Vagina (tissue), 2 donors: ENCODE data around the gene MTX1. TPM values are rescaled to one million over a fixed set of nuclear protein-coding genes. Genes with fewer than 3 reads are reported as not detected.

ENCODE experiments used
- DNase-seq, 2 donors: peaks; one replicate each; pipeline ENCODE4 v3.0.0-alpha.2; 2017; ENCODE audit errors: extremely low spot score in 2 of 2
- H3K27ac ChIP-seq: fragments of 200-600 bp; sonication (generic); one replicate; pipeline ENCODE4 v1.5.1; 2019
- H3K27me3 ChIP-seq: fragments of 200-600 bp; sonication (generic); one replicate; pipeline ENCODE4 v1.5.1; 2019
- H3K36me3 ChIP-seq, 2 donors: fragments of 200-600 bp; sonication (generic); one replicate each; pipeline ENCODE4 v1.5.1; 2017 to 2019
- H3K4me1 ChIP-seq: fragments of 200-600 bp; sonication (generic); one replicate; pipeline ENCODE4 v1.5.1; 2019
- H3K4me3 ChIP-seq, 2 donors: fragments of 200-600 bp; sonication (generic); 1 replicate in 1 of 2; 2 replicates in 1 of 2; pipeline ENCODE4 v1.5.1; 2016 to 2019
- H3K9me3 ChIP-seq: fragments of 200-600 bp; sonication (generic); one replicate; pipeline ENCODE4 v1.5.1; 2019
- POLR2A ChIP-seq, 2 donors: fragments of 450-650 bp; IDR thresholded peaks; one replicate each; pipeline ENCODE4 v1.6.1; 2017; ENCODE audit warnings: antibody characterized with exemption in 2 of 2, mild to moderate bottlenecking in 2 of 2, moderate library complexity in 2 of 2
- POLR2AphosphoS5 ChIP-seq, 2 donors: sonication (generic); formaldehyde crosslinking; IDR thresholded peaks; one replicate each; pipeline ENCODE4 v1.9.0; 2017; ENCODE audit warnings: antibody characterized with exemption in 2 of 2, mild to moderate bottlenecking in 2 of 2, low read depth in 1 of 2; ENCODE audit not compliant: insufficient read depth in 1 of 2
- intact Hi-C: fragments of 100-400 bp; cut with DNase I; formaldehyde crosslinking; loops from one replicate; pipeline ENCODE4 v1.15.1; 2023
- total RNA-seq: library from RNA; depleted of rRNA; stranded (reverse); fragments of >200 nt; gene quantifications from one replicate; pipeline ENCODE4 v1.2.3, GENCODE V29; 2016
- TF ChIP-seq, protein P1 (sequence below), 3 experiments: fragments of 450-650 bp in 2 of 3; fragments of 200-600 bp in 1 of 3; sonication (generic) in 1 of 3; IDR thresholded peaks; one replicate each; pipeline ENCODE4 v1.5.1; 2017 to 2019; ENCODE audit warnings: antibody characterized with exemption in 3 of 3, mild to moderate bottlenecking in 2 of 3, moderate library complexity in 2 of 3

MTX1 gene
- total RNA-seq, 1 donor from 2014 or later = 29.5 TPM

DNA sequence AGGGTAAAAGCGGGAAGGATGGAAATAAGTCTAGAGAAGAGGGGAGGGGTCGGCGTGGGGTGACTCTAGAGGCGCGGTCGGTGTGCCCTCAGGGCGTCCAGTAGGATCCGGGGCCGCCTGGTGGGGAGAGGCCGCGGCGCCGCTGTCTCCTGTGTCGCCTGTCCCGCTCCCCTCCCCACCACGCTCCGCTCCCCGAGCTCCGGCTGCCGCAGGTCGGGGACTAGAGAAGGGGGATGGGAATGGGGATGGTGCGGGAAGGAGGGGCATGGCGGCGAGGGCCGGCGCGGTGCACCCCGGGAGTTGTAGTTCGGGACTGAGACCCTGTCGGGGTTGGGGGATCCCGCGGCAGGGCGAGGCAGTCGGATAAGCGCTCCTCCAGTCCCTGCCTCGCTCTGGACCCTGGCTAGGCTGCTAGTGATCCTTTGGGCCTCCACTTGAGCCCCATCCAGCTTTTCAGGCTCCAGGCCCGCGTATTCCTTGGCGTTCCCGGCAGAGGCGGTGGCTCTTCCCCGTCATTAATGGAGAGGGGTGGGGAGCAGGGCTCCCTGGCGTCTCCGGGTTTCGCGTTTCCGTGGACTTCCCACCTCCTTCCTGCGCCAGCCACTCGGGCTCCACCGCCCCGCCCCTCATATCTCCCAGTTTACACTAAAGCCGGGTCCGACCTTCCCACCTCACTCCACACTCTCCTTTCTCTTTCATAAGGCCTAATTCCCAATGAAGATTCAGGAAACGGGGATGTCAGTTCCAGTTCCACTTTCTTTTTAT lies 46.9 kb downstream of the MTX1 start, which contains the start of gene ENTREP3:
Gene ENTREP3, minus strand, starts transcription at position 241 of the 765 bp plus-strand sequence. CDS start 606 bp downstream, outside the sequence.
- Histone ChIP-seq H3K4me3 (peak within 1 kb of the TSS; percentile 78 to 86), H3K4me1 (peaks cover 32% of the 10 kb centered on the region), H3K27ac (peak within 1 kb of the TSS; percentile 96), H3K36me3 (peaks cover 0 to 8% of the 10 kb centered on the region in 2 donors), H3K27me3 (no peaks in the 10 kb centered on the region), H3K9me3 (no peaks in the 10 kb centered on the region)
- intact Hi-C loops = no loop called here
- peak in 1 of 2 donors; percentile 70 for TF ChIP-seq POLR2A (IDR thresholded peaks at IDR 0.05)
- TF ChIP-seq, protein P1, sequence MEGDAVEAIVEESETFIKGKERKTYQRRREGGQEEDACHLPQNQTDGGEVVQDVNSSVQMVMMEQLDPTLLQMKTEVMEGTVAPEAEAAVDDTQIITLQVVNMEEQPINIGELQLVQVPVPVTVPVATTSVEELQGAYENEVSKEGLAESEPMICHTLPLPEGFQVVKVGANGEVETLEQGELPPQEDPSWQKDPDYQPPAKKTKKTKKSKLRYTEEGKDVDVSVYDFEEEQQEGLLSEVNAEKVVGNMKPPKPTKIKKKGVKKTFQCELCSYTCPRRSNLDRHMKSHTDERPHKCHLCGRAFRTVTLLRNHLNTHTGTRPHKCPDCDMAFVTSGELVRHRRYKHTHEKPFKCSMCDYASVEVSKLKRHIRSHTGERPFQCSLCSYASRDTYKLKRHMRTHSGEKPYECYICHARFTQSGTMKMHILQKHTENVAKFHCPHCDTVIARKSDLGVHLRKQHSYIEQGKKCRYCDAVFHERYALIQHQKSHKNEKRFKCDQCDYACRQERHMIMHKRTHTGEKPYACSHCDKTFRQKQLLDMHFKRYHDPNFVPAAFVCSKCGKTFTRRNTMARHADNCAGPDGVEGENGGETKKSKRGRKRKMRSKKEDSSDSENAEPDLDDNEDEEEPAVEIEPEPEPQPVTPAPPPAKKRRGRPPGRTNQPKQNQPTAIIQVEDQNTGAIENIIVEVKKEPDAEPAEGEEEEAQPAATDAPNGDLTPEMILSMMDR (IDR thresholded peaks at IDR 0.05) = peak in 1 of 3 experiments; percentile 22
- peak; percentile 84 to 92 for TF ChIP-seq POLR2AphosphoS5 (IDR thresholded peaks at IDR 0.05; ENCODE audit: insufficient read depth in 1 of 2, low read depth in 1 of 2)
- no peak for DNase-seq

DNA sequence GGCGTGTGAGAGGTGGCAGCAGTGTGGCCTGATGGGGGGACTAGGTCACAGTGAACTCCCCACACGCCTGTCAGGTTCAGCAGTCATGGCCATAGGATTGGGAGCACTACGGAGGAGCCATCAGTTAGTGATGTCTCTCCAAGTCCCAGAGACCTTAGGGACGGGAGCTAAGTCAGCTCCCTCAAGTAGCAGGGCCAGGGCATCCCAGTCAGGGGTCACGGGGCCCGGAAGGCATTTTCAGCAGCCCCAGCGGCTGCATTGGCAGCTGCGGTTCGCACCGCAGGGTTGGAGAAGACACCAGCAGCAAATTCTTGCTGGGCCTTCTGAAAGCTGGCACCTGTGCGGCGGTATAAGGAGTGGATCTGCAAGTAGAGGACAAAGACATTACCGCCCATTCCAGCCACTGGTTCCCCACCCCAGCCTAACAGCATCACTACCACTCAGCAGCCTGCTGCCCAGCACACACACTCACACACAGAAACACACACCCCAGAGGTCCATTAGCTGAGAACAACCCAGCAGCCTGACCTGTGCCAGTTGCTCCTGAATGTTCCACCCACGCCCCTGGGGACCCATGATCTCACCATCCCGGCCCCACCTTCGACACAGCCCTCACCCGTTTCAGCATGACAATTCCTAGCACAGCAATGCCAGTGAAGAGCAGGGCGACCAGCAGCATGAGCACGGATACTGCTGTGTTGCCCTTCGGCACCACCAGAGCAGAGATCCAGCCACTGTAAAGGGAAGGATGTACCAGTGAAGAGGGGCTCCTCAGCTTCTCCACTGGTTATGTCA lies 47.8 kb downstream of the MTX1 start:
- no peak for DNase-seq
- H3K4me3 ChIP-seq = peak overlapping the region; percentile 78 to 86
- TF ChIP-seq POLR2AphosphoS5 (IDR thresholded peaks at IDR 0.05; ENCODE audit: insufficient read depth in 1 of 2, low read depth in 1 of 2) (no peak), POLR2A (IDR thresholded peaks at IDR 0.05) (no peak)
- TF ChIP-seq, protein P1 (IDR thresholded peaks at IDR 0.05) = no peak
- peaks cover 0 to 8% of the 10 kb centered on the region in 2 donors for H3K36me3 ChIP-seq
- peaks cover 39% of the 10 kb centered on the region for H3K4me1 ChIP-seq
- no peaks in the 10 kb centered on the region for H3K9me3 ChIP-seq
- H3K27me3 ChIP-seq = no peaks in the 10 kb centered on the region
- peak overlapping the region; percentile 96 for H3K27ac ChIP-seq
- intact Hi-C loops = no loop called here

DNA sequence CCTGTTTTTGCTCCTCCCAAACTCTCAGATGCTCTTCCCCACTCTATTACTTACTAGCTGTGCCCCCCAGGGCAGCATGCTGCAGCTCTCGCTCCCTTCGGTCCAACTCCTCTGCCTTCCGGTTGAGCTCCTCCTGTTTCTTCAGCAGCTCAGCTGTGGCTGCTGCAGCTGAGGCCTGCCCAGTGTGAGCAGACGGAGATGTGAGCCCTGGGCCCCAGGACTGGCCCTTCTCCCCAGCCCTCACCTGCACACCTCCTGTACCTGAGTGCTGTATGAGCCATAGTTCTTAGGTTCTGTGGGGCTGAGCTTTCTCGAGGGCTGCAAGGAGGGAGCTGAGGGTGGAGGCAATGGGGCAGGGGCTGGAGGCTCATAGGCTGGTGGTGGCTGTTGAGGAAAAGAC lies 51.8 kb downstream of the MTX1 start:
- DNase-seq = no peak
- H3K27ac ChIP-seq = no peak overlapping the region
- TF ChIP-seq, protein P1 (IDR thresholded peaks at IDR 0.05) = no peak
- no peak for TF ChIP-seq POLR2AphosphoS5 (IDR thresholded peaks at IDR 0.05; ENCODE audit: insufficient read depth in 1 of 2, low read depth in 1 of 2)
- no peak for TF ChIP-seq POLR2A (IDR thresholded peaks at IDR 0.05)

DNA sequence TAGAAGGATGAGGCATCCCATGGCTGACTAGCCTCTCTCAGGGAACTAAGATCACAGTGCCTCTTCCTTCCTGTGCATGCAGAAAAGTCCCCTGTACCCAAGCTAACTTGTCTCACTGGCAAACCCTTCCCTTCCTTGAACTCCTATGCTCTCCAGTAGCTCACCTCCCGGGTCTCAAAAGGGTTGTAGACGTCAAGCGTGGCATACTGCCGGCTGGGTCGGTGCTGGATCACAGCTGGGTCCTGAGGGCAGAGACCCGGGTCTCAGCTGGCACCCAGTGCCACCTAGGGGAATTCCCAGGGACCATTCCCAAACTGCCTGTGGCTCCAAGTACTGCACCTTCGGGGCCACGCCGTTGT lies 53.0 kb downstream of the MTX1 start:
- peaks cover 0 to 41% of the 10 kb centered on the region in 2 donors for H3K36me3 ChIP-seq

More for the DNA sequence above, 51.8 kb downstream of the MTX1 start:
- H3K9me3 ChIP-seq = no peaks in the 10 kb centered on the region
- H3K36me3 ChIP-seq = peaks cover 0 to 29% of the 10 kb centered on the region in 2 donors
- no peak overlapping the region for H3K4me3 ChIP-seq
- no peaks in the 10 kb centered on the region for H3K27me3 ChIP-seq
- H3K4me1 ChIP-seq = peaks cover 34% of the 10 kb centered on the region
- intact Hi-C loops = no loop called here

More for the DNA sequence above, 53.0 kb downstream of the MTX1 start:
- TF ChIP-seq POLR2A (IDR thresholded peaks at IDR 0.05) (no peak), POLR2AphosphoS5 (IDR thresholded peaks at IDR 0.05; ENCODE audit: insufficient read depth in 1 of 2, low read depth in 1 of 2) (no peak)
- TF ChIP-seq, protein P1 (IDR thresholded peaks at IDR 0.05) = no peak
- Histone ChIP-seq H3K27ac (peak overlapping the region; percentile 70), H3K9me3 (no peaks in the 10 kb centered on the region), H3K4me3 (peak overlapping the region; percentile 67 to 81), H3K4me1 (peaks cover 26% of the 10 kb centered on the region), H3K27me3 (no peaks in the 10 kb centered on the region)
- no peak for DNase-seq
- intact Hi-C loops = no loop called here
